GM12892 (cell line): ENCODE measurements around the gene PIGU.

Experiments
- POLR2AphosphoS5 ChIP-seq: IDR thresholded peaks from 2 replicates; pipeline ENCODE4 v1.6.1; 2011; ENCODE audit warnings: low read depth, low read length, control low read depth
- TAF1 ChIP-seq: IDR thresholded peaks from 2 replicates; pipeline ENCODE4 v1.6.1; 2011; ENCODE audit warnings: low read depth, mild to moderate bottlenecking, control low read depth, low read length, borderline replicate concordance

DNA sequence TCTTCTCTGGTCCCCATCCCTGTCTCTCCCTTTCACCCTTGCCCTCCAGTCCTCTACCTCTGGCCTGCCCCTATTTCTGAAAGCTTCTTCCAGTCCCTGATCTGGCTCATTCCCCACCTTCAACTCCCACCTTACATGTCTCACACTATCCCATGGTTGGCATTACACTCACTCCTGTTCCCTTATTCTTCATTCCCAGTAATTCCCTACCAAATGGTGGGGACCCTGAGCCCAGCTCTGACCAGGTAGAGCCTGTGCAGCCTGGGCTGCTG, 33.6 kb upstream of the PIGU start:
- TF ChIP-seq TAF1 (no peak), POLR2AphosphoS5 (no peak)
